Stimulated activated CD8-positive, alpha-beta memory T cell treated with anti-CD3 and anti-CD28 coated beads, Interleukin-4, amount 100 ng/mL, for 1 hour (primary cell): Measurements from ENCODE around the gene C3orf20.

Source experiments
- DNase-seq, 2 donors: peaks; one replicate each; pipeline ENCODE4 v3.0.0-alpha.2; 2020; ENCODE audit warnings: low read depth in 2 of 2, low spot score in 1 of 2

Gene C3orf20

DNA sequence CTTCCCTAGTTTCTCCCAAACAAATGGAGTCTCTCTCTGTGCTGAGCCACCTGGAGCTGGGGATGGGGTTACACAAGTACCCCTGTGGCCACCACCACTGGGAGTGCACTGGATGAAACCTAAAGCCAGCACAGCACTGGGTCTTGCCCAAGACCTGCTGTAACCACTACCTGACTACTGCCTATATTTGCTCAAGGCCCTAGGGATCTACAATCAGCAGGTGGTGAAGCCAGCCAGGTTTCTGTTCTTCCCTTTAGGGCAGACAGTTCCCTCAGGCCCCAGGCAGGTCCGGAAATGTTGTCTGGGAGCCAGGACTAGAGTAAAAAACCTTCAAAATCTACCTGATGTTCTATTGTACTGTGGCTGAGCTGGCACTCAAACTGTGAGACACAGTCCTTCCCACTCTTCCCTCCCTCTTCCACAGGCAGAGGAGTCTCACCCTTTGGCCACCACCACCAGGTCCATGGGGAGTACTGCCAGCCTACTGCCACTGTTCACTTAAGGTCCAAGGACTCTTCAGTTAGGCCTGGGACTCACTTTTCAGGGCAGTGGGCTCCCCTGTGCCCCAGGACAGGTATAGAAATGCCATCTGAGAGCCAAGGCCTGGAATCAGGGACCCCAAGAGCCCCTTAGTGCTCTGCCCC, 23.8 kb downstream of the C3orf20 start:
- no peak for DNase-seq

DNA sequence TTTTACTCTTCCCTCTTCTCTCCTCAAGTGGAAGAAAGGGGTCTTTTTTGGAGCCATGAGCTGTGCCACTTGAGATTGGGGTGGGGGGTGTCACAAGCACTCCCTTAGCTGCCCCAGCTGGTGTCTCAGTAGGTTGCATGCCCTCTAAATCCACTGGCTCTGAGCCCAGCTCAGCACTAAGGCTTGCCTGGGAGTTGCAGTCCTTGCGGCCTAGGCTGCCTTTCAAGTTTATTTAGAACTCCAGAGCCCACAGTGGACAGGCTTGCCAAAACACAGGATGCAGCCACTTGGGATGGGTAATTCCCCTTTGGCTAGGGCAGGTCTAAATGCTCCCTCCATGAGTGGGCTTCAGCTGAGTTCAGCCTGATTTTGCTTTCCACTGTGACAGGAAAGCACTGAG, 24.7 kb downstream of the C3orf20 start:
- no peak for DNase-seq

DNA sequence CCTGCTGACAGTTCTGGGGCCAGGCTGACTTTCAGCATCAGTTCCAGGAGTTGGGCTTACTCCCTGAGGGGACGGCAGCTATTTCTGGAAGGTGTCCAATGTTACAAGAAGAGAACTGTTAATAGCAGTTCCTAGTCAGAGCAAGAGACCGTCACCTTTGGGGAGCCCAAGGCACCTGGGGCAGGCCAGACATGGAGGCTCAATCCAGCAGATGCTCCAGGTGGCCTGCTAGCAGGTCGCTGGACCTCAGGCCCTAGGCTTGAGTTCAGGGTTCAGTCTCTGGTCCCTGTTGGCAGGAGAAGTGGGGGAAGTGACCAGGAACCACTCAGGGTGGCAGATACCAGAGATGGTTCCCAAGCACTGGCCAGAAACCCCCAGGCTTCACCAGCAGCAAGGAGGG, 25.9 kb downstream of the C3orf20 start:
- no peak for DNase-seq

DNA sequence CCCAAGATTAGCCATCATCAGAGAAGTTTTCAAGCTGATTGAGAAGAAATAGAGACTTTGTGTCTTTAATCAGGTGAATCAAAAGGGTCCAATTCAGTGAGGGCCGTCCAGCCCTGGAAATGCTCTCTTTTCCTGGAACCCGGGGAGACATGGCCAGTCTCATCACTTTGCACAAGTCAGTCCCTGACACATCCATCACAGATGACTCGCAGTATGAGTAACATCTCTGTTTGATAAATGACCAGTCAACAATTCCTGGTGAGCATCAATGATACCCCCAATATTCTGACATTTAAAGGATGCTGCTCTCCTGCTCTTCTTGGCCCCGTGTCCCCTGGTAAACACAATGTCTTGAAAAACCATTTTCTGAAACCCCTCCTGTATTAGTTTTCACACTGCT, 26.7 kb downstream of the C3orf20 start:
- no peak for DNase-seq

DNA sequence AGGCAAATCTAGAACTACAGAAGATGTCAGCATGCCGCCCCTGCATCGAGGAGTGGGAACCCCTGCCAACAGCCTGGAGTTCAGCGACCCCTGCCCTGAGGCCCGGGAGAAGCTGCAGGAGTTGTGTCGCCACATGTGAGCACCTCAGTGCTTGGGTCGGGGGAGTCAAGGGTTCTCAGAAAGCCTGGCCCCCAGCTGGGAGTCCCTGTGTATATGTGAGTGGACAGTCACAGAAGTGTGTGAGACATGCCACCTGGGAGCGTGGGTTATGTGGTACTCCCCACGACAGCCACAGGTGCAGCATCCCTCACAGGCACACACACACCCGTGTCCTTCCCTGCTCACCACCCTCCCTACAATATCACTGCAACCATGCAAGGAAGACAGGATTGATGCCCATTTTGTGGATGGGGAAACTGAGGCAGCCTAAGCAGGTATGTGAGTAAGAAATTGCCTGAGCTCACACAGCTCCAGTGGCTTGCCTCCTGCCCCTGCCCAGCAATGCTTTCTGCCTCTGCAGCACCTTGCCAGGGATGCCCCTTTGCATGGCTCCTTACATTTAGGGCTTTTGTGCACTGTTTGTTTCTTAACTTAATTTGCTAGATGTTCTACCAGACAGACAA, 28.3 kb downstream of the C3orf20 start:
- no peak for DNase-seq

DNA sequence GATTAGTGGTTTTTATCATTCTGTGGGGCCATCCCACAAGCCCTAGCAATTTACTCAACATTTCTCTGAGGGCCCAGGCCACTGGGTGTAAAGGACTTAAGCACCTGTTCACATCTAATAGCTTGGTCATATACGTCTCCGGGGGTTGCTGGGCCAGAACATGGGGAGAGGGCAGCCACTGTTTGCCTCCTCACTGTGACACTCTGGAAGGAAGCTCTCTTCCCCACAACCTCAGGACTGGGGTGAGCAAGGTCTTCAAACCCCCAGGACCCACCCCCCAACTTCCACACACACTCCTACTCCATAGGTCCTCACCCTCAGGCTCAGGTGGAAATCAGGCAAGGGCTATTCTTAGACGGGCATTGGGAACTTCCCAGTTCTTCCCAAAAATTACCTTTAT, 28.9 kb downstream of the C3orf20 start:
- no peak for DNase-seq

DNA sequence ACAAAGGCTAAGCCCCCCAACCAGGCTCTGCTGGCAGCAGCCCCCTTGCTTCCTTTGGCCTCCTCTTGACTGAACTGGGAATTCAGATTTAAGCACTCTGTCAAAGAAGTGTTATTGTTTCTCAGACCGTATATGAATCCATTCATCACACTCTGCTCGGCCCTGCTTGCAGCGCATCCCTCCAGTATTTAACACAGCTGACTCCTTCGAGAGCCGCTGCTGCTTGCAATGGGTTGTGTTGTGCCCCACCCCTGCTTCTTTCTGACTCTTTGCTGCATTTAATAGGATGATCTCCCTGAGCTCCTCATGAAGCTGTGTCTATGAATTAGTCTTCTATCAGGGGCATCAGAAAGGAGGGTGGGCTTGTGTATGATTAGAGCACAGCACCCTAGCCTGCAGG, 31.2 kb downstream of the C3orf20 start:
- no peak for DNase-seq

DNA sequence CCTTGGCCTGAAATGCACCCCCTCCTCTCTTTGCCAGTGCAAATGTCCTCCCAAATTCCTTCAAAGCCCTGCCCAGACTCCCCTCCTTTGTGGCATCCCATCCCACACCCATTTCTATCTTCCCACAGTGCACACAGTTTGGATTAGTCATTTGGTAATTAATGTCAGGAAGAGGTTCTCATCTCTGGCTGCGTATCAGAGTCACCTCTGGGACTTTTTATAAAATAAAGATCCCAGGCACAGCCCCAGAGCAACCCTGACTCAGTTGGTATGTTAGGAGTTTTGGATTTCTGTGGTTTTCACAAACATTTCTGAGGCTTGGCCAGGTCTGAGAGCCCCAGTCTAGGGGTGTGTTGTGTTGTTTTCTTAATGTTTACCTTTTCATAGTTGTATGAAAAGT, 41.6 kb downstream of the C3orf20 start:
- no peak for DNase-seq

DNA sequence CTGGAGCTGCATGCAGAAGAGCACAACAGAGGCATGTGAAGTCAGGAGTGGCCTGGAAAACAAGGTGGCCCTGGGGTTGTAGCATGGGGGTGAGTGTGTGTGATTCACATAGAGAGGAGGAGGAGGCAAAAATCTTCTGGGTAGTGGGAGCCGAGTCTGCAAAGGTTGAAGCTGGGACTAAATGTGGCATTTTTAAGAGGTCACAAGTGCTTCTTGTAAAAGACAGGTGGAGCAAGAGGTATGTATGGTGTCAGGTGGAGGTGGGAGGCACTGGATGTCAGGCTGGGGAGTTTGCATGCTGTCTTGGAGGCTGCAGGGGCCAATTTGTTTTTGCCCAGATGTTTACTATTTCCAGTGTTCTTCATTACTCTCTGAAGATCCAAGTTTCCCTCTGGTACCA, 42.4 kb downstream of the C3orf20 start:
- no peak for DNase-seq

DNA sequence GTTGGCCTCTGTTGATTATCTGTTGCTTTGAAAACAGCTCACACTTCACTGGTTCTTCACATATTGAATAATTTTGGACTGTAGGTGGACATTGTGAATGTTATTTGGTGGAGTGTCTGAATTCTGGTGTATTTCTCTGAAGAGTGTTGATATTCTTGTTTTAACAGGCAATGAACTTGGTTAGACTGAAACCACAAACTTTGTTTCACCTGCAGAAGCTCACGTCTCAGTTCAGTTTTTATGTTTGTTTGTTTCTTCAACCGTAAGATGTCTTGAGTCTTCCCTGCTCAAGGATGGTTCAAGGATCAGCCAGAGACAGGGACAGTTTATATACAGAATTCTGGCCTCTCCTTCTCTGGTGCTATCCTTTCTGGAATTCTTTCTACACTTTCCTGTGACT, 43.6 kb downstream of the C3orf20 start:
- DNase-seq: no peak

DNA sequence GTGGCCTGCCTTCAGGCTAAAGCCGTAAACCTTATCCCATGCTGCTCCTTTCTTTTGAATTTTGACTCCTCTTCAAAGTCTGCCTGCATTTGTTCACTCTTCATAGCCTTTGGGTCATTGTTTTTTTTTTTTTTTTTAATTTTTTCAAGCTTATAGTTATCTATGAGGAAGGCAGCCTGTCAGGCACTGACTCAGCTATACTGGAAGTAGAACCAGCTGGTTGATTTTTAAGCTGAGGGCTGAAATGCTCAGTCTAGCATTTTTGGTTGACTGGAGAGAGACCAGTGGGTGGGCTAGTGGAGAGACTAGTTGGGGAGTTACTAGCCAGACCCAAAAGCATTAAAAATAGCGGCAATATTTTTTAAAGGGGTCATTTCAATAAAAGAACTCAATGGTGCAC, 44.1 kb downstream of the C3orf20 start:
- no peak for DNase-seq

DNA sequence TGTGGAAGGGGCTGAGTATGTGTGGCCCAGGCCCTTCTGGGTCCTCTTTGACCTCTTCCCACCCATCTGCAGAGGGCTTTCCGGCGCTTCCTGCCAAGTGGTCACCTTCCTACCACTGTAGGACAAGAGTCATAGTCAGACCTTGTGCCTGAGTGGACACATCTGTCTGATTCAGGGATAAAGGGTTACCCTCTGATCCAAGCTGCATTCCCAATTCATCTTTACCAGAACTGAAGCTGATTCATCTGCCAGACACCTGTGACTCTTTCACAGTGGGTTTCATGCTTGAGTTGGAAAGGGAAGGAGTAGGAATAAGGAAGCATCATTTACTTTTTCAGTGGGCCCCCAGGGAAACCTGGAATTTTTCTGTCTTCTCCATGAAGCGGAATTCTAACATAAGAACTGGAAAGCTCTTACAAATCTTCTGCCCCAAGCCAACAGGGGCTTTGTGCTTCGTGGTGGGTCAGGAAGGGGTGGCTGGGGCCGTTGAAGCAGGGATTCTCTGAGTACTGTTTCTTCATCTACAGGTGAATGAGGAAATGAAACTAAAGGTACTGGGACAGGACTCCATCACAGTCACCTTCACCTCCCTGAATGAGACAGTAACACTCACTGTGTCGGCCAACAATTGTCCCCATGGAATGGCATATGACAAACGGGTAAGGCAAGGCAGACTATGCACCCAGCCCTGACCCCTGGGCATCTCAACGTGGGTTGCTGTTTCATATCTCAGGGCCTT, 46.4 kb downstream of the C3orf20 start:
- DNase-seq: no peak

DNA sequence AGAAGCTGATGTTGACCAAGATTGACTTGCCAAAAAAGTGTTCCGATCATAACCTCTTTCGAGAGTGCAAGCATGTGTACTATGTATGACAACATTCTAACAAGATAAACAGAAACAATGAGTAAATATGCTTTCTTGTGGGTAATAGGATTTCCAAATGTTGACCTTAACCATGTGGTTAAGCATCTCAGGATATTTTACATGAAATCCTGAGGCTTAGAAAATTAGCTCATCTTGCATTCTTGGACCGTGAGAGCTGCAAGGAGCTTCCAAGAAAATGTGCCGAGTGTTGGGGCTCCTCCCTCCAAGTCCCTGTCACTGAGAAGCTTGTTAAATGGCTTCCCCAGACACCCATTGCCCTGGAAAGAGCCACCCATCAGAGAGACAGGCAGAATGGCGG, 50.1 kb downstream of the C3orf20 start:
- DNase-seq: no peak

DNA sequence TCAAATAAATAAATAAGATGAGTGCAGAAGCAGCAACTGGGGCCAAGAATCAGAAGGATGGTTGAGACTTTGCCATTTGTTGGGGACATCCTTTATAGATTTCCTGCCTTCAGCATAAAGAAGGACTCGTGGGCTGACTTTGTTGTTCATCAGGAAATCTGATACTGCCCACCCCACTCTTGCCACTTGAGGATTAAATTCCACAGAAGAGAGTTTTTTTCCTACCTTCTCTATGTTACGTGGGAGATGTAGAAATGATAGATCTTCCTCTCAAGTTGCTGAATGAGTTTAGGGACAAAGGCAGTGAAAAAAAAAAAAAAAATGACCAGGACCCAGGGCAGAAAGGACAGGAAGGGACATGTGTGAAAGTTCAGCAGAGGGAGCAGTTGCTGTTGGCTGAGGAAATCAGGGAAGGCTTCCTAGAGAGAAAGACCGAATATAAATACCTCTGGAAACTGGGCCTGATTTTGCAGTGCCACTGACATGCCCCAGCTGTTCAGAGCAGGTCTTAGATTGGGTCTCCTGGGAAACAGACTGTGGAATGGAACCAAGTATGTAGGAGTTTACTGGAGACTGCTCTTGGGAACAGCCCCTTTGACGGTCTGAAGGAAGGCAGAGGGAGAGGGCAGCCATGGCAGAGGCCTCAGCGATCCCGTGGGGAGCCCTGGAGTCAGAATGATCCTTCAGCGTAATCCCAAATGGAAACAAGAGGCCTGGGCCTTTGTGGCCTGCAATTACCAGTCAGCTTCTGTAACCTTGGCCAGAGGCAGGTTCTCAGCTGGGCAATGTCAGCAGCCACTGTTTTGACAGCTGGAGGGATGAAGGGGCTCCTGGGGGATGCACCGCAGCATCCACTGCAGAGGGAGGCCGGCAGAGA, 50.9 kb downstream of the C3orf20 start:
- no peak for DNase-seq

DNA sequence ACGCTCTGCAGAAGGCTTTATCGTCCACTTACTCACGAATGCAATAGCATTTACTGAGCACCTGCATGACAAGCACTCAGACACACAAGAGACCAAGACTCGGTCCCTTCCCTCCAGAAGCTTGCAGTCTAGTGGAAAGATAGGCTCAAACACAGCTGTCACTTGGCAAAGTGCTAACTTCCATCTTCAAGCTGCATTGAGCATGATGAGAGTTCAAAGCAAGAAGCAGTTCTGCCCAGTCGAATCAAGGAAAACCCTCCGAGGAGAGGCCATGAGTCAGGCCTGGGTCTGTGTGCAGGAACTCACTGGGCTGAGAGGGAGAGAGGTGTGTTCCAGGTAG, 51.5 kb downstream of the C3orf20 start:
- DNase-seq: no peak

DNA sequence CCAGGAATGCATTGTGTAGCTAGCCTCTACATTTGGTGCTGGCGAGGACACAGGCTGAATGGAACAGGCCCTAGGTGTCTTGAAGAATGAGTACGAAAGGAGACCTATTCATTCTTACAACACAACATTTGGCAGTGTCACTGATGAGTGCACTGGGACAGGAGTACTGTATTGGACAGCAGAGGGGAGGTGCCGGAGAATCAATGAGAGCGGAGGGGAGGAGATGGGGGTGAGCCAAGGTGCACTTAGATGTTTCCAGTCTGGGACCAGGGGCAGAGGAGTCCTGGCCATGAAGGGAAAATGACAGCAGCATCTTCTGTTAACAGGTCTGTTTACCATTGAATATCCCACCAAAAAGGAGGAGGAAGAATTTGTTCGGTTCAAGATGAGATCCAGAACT, 53.2 kb downstream of the C3orf20 start:
- no peak for DNase-seq

DNA sequence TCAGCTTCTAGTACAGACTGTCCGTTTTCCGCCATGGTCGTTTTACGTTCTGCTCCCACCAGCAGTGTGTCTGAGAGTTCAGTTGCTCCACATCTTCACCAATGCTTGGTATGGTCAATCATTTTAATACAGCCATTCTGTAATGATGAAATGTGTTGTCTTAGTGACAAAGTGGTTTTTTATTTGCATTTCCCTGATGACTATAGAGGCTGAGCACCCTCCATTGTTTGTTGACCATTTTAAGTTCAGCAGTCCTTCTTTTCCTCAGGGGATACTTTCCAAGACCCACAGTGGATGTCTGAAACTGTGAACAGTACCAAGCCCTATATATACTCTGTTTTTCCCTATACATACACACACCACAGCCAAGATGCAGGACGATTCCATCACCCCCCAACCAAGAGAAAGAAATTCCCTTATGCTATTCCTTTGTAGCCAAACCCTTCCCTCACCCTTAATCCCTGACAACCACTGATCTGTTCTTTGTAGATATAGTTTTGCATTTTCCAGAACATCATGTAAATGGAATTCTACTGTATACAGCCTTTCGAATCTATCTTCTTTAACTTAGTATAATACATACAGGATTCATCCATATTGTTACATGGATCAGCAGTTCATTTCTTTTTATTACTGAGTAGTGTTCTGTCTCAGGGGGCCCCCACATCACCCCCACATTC, 55.9 kb downstream of the C3orf20 start:
- no peak for DNase-seq

DNA sequence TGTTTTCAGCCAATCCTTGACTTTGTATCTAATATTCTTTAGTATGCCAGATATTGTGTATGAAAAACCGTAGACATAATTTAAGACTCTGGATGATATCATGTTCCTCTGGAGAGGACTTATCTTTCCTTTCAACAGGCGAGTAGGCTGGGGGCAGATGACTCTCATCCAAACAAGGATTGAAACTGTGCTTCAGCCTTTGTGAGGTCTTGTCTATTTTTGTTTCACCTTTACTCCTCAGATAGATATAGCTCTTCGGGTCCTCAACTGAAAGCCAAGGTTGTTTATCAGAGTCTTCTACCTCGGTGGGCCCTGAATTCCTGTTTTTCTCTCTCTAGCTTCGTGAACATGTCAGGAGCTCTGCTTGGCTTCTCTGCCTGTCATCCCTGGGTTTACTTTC, 66.0 kb downstream of the C3orf20 start:
- no peak for DNase-seq

DNA sequence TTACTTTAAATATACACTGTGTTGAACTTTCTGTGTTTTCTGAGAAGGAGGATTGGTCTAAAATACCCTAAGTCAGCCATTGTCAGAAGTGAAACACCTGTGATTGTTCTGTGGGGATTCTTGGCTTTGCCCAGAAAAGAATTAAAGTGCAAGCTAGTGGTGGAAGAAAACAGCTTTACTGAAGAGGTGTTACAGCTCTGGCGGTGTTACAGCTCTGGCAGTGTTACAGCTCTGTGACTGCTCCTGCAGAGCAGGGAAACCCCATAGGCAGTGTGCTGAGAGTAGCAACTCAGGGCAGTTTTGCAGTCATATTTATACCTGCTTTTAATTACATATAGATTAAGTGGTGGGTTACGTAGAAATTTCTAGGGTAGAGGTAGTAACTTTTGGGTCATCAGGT, 66.6 kb downstream of the C3orf20 start:
- DNase-seq: no peak

DNA sequence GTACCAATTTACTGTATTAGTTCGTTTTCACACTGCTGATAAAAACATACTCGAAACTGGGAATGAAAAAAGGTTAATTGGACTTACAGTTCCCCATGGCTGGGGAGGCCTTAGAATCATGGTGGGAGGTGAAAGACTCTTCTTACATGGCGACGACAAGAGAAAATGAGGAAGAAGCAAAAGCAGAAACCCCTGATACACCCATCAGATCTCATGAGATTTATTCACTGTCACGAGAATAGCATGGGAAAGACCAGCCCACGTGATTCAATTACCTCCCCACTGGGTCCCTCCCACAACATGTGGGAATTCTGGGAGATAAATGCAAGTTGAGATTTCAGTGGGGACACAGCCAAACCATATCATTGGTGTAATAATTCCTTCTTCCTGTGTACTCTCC, 69.6 kb downstream of the C3orf20 start:
- no peak for DNase-seq

DNA sequence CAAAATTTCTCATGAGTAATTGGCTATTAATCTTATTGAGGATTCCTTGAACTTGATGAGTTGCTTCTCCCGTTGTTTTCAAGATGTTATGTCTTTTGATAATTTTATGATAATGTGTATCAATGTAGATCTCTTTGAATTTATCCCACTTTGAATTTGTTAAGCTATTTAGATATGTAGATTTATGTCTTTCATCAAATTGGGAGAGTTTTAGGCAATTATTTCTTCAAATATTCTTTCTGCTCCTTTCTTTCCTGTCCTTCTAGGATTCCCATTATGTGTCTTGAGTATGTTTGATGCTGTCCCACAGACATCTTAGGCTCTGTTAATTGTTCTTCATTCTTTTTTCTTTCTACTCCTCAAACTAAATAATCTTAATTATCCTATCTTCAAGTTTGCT, 75.7 kb downstream of the C3orf20 start:
- no peak for DNase-seq
